Astrocyte of the cerebellum (primary cell): ENCODE data around the gene MMD2.
"Not testable (repeated sequence)": the region's sequence is repeated elsewhere in the genome, so short reads cannot be mapped to it uniquely, and the experiment has no call there.

ENCODE experiments used
- DNase-seq: peaks from one replicate; pipeline ENCODE4 v3.0.0-alpha.2; 2011; ENCODE audit warnings: low read depth
- H3K4me3 ChIP-seq: 2 replicates; pipeline ENCODE4 v1.5.1; 2011; ENCODE audit warnings: mild to moderate bottlenecking, low read depth, low read length, moderate library complexity
- CTCF ChIP-seq: IDR thresholded peaks from 2 replicates; pipeline ENCODE4 v1.5.1; 2012; ENCODE audit warnings: low read length, low read depth, moderate library complexity, mild to moderate bottlenecking; ENCODE audit errors: missing control alignments
- in situ Hi-C: cut with HindIII; loops from 2 replicates; pipeline ENCODE4 v1.10.0; 2017; ENCODE audit warnings: low sequenced_read_pairs

MMD2 gene

GRCh38 chr7:4998244-4998643 is 39.3 kb upstream of the MMD2 start:
- no peak for DNase-seq
- H3K4me3 ChIP-seq: no peak overlapping the region
- TF ChIP-seq CTCF: no peak
- in situ Hi-C loops: no loop called here

- in situ Hi-C loops: no loop called here
- no peak overlapping the region for H3K4me3 ChIP-seq
- TF ChIP-seq CTCF: no peak
- no peak for DNase-seq
These were observed 37.8 kb upstream of the MMD2 start for GRCh38 chr7:4996696-4997222.

GRCh38 chr7:4995429-4995969 is 36.5 kb upstream of the MMD2 start:
- no peak for TF ChIP-seq CTCF
- in situ Hi-C loops: no loop called here
- no peak for DNase-seq
- H3K4me3 ChIP-seq: no peak overlapping the region

GRCh38 chr7:4993471-4993870 is 34.5 kb upstream of the MMD2 start:
- H3K4me3 ChIP-seq: no peak overlapping the region
- no peak for DNase-seq
- in situ Hi-C loops: no loop called here
- TF ChIP-seq CTCF: no peak

GRCh38 chr7:4982741-4983140 is 23.8 kb upstream of the MMD2 start:
- in situ Hi-C loops, DNase-seq, H3K4me3 ChIP-seq: not testable (repeated sequence)

- DNase-seq, H3K4me3 ChIP-seq, in situ Hi-C loops: not testable (repeated sequence)
These were observed 22.4 kb upstream of the MMD2 start for GRCh38 chr7:4981295-4981890.

- DNase-seq, H3K4me3 ChIP-seq, in situ Hi-C loops: not testable (repeated sequence)
These were observed 16.6 kb upstream of the MMD2 start for GRCh38 chr7:4975626-4976025.

GRCh38 chr7:4973728-4974198 is 14.8 kb upstream of the MMD2 start:
- in situ Hi-C loops: no loop called here
- peak; percentile 86 for TF ChIP-seq CTCF
- DNase-seq: peak; percentile 80
- peak overlapping the region; percentile 56 for H3K4me3 ChIP-seq

GRCh38 chr7:4972446-4972845 is 13.5 kb upstream of the MMD2 start:
- H3K4me3 ChIP-seq, DNase-seq, in situ Hi-C loops: not testable (repeated sequence)
